ENCODE results near the gene HOXD11. TPM values are rescaled to one million over a fixed set of nuclear protein-coding genes. Genes with fewer than 3 reads are reported as not detected.

HOXD11 gene
- total RNA-seq, 6 donors from 2014 or later: not detected

DNA sequence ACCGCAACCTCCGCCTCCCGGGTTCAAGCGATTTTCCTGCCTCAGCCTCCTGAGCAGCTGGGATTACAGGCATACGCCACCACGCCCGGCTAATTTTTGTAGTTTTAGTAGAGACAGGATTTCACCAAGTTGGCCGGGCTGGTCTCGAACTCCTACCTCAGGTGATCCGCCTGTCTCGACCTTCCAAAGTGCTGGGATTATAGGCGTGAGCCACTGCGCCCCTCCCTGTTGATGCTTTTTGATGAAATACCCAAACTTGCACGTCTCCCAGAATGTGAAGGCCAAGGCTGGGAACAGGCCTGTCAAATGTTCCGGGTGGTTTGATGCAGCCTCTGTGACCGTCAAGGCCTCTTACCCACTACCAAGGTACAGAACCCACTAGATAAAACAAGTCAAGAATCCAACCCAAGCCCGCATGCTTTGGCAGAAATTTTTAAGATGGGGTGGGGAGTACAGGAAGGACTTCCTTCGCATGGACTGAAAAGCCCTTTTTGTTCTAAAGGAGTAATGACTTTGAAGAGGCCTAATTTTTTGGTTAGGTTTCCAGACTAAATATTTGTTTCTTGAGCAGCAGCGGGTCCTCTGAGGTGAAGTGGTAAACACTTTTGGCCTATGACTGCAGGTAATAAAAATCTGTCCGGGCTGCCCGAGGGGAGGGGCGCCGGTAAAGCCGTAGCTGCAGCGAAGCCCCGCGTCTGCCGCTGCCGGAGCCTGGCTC lies 19.6 kb upstream of the HOXD11 start:
- DNase-seq (peak in 1 of 2 donors; percentile 78), ATAC-seq (ENCODE audit: low FRiP score in 2 of 2) (no peak)
- WGBS, 2 donors: 24 to 26% methylated on average over 23 to 29 of the region's 29 CpGs
- Histone ChIP-seq H3K27ac (no peak overlapping the region), H3K4me3 (peak overlapping the region in 1 of 4 donors; percentile 15), H3K9me3 (peaks cover 0 to 8% (median 2%) of the 10 kb centered on the region in 4 donors), H3K4me1 (peaks cover 14 to 47% (median 14%) of the 10 kb centered on the region in 4 donors), H3K36me3 (no peaks in the 10 kb centered on the region), H3K27me3 (peaks cover 0 to 92% (median 61%) of the 10 kb centered on the region in 4 donors)
- no peak for TF ChIP-seq CTCF (IDR thresholded peaks at IDR 0.05)
- TF ChIP-seq POLR2A (IDR thresholded peaks at IDR 0.05): no peak
- TF ChIP-seq POLR2AphosphoS5 (IDR thresholded peaks at IDR 0.05): no peak
- TF ChIP-seq EP300 (IDR thresholded peaks at IDR 0.05): no peak

DNA sequence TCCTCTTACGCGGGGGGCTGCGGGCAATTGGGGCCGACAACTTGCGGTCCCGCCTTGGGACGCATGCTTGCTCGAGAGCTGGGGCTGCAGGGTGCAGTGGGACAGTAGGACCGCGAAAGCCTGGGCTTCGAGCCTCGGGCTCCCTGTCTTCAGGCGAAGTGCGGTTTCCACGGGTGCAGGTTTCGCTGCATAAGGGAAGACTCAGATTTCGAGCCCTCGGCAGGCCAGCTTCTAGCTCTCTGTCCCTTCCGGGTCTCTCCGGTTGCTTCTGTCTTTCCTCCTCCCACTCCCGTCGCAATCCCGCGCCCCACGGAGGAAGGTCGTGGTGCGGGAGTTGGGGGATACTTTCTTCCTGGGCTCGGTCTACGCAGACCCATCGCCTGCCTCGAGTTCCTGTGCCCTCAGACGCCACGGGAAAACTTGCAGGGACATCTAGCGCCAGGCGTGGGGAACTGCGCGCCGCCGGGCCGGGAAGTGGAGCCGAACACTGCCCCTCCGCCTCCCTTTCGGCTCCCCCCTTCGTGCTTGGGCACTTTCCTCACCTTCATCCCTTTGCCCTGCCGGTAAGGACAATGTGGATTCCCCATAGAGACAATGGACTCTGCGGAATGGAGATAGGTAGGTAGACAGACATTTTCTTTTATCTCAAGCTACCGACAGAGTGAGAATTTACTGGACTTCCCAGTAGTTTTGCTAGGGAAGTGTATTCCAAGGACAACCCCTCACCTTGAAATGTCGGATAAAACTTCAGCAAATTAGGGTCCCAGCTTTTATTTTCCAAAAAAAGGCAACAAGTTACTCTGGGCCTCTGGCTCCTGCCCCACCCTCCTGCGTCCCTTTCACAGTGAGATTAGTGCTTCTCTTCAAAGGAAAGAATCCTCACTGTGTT lies 18.8 kb upstream of the HOXD11 start:
- no peaks in the 10 kb centered on the region for H3K36me3 ChIP-seq
- WGBS, 2 donors: 8 to 9% methylated on average over 19 to 49 of the region's 49 CpGs
- H3K4me3 ChIP-seq: peak overlapping the region in 2 of 4 donors; percentile 4 to 15
- ATAC-seq (ENCODE audit: low FRiP score in 2 of 2) (peak; percentile 44 to 82), DNase-seq (peak in 1 of 2 donors; percentile 91)
- no peak overlapping the region for H3K27ac ChIP-seq
- H3K4me1 ChIP-seq: peaks cover 17 to 50% (median 20%) of the 10 kb centered on the region in 4 donors
- TF ChIP-seq EP300 (IDR thresholded peaks at IDR 0.05) (no peak), POLR2AphosphoS5 (IDR thresholded peaks at IDR 0.05) (no peak), POLR2A (IDR thresholded peaks at IDR 0.05) (no peak), CTCF (IDR thresholded peaks at IDR 0.05) (peak; percentile 12 to 63 (median 58))
- H3K9me3 ChIP-seq: peaks cover 0 to 7% (median 0%) of the 10 kb centered on the region in 4 donors
- H3K27me3 ChIP-seq: peaks cover 0 to 92% (median 62%) of the 10 kb centered on the region in 4 donors

GRCh38 chr2:176088937-176089842 lies 17.9 kb upstream of the HOXD11 start:
- DNase-seq (no peak), ATAC-seq (ENCODE audit: low FRiP score in 2 of 2) (no peak)
- TF ChIP-seq CTCF (IDR thresholded peaks at IDR 0.05) (no peak), POLR2A (IDR thresholded peaks at IDR 0.05) (no peak), EP300 (IDR thresholded peaks at IDR 0.05) (no peak), POLR2AphosphoS5 (IDR thresholded peaks at IDR 0.05) (no peak)
- 6% methylated on average over 6 of the region's 6 CpGs for WGBS, 2 donors
- Histone ChIP-seq H3K27me3 (peaks cover 0 to 92% (median 62%) of the 10 kb centered on the region in 4 donors), H3K27ac (no peak overlapping the region), H3K36me3 (no peaks in the 10 kb centered on the region), H3K4me3 (no peak overlapping the region), H3K4me1 (peaks cover 19 to 51% (median 23%) of the 10 kb centered on the region in 4 donors), H3K9me3 (no peaks in the 10 kb centered on the region)

DNA sequence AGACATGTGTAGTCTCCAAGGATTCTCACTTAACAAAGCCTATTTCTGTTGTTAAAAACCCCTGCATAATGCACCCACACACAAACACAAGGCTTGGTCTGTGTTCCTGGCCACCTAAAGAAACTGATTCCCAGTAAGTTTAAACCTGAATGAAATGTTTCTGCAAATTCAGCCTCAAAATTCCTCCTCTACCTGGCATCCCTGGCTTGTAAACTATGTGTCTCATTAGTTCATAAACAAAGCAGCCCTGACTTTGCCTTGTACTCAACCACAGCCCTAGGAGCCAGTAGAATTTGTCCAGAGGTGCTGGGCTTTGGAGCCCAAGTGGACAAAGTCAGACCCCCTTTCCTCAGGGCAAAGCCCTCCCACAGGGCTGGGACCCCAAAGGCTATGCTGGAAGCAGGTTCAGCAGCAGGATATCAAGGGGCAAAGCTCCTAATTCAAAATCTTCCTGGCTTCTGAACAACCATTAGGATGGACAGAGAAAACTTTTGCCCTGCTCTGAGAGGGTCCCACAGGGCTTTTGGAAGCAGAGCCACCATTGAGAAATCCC lies 17.2 kb upstream of the HOXD11 start:
- no peak for ATAC-seq (ENCODE audit: low FRiP score in 2 of 2)
- no peak overlapping the region for H3K4me3 ChIP-seq
- peaks cover 0 to 93% (median 60%) of the 10 kb centered on the region in 4 donors for H3K27me3 ChIP-seq
- H3K4me1 ChIP-seq: peaks cover 19 to 46% (median 23%) of the 10 kb centered on the region in 4 donors
- no peak for DNase-seq
- TF ChIP-seq POLR2AphosphoS5 (IDR thresholded peaks at IDR 0.05) (no peak), POLR2A (IDR thresholded peaks at IDR 0.05) (no peak), CTCF (IDR thresholded peaks at IDR 0.05) (no peak), EP300 (IDR thresholded peaks at IDR 0.05) (no peak)
- no peaks in the 10 kb centered on the region for H3K9me3 ChIP-seq
- H3K27ac ChIP-seq: no peak overlapping the region
- H3K36me3 ChIP-seq: no peaks in the 10 kb centered on the region

All from upper lobe of left lung (tissue), 6 donors.